SU-DHL-6 (cell line): ENCODE data around the gene SH3BP2.

ENCODE experiments used
- CTCF ChIP-seq: fragments of 200-600 bp; sonication (generic); IDR thresholded peaks from one replicate; pipeline ENCODE4 v1.5.1; 2017; ENCODE audit warnings: antibody characterized with exemption, mild to moderate bottlenecking, low read length, moderate library complexity; ENCODE audit not compliant: insufficient read depth, poor library complexity, severe bottlenecking
- EZH2phosphoT487 ChIP-seq: fragments of 200-600 bp; sonication (generic), shearing (Covaris generic); conservative IDR thresholded peaks from 2 replicates; pipeline ENCODE4 v1.6.1; 2018; ENCODE audit warnings: mild to moderate bottlenecking, antibody characterized with exemption, low read length, moderate library complexity, mixed read lengths

- TF ChIP-seq CTCF (no peak), EZH2phosphoT487 (no peak)
Measured at GRCh38 chr4:2825740-2826139, 32.9 kb downstream of the SH3BP2 start.
